ENCODE measurements around the gene KCNS1. TPM values are rescaled to one million over a fixed set of nuclear protein-coding genes. Genes with fewer than 3 reads are reported as not detected.

Gene KCNS1
- total RNA-seq, 2 donors from 2014 or later = 0.70 TPM; not detected in 1

DNA sequence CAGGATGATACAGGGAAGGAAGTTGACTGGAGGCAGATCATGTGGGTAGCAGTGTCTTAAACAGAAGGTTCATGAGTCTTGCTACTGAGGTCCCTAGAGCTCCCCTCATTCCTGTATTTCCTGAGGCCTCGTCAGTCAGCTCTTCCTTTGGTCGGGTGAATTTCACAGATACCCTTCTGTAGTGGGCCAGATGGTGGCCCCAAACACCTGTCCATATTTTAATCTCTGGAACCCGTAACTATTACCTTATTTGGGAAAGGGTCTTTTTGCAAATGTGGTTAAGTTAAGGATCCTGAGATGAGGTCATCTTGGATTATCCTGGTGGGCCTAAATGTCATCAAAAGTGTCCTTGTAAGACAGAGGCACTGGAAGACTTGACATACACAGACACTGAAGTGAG lies 9.6 kb downstream of the KCNS1 start:
- H3K36me3 Mint-ChIP-seq = peaks cover 0 to 5% of the 10 kb centered on the region in 2 donors
- ATAC-seq = no peak
- H3K9me3 Mint-ChIP-seq = no peaks in the 10 kb centered on the region

DNA sequence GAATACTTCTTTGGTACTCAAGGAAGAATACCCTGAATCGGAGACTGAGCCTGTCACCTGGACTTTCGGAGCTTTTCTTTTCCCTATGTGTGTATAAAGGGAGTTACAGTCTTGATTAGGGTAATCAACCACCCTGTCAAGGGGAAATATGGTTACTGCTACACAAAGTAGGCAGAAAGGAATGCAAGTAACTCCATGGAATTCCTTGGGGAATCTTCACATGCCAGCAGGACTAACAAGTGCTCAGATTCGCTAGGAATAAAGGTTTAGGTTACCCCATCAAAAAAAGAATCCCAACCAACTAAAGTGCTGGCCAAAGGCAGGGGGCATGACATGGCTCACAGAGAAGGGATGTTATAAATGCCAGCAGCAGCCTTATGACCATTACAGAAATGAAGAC lies 10.4 kb downstream of the KCNS1 start:
- ATAC-seq (no peak), DNase-seq (ENCODE audit: low spot score in 2 of 2) (no peak)
- Mint-ChIP-seq H3K36me3 (peaks cover 0 to 9% of the 10 kb centered on the region in 2 donors), H3K9me3 (no peaks in the 10 kb centered on the region), H3K27ac (peak overlapping the region in 1 of 2 donors; percentile 75)

More for the DNA sequence above, 9.6 kb downstream of the KCNS1 start:
- H3K27ac Mint-ChIP-seq = peak overlapping the region in 1 of 2 donors; percentile 75
- no peak for DNase-seq (ENCODE audit: low spot score in 2 of 2)

DNA sequence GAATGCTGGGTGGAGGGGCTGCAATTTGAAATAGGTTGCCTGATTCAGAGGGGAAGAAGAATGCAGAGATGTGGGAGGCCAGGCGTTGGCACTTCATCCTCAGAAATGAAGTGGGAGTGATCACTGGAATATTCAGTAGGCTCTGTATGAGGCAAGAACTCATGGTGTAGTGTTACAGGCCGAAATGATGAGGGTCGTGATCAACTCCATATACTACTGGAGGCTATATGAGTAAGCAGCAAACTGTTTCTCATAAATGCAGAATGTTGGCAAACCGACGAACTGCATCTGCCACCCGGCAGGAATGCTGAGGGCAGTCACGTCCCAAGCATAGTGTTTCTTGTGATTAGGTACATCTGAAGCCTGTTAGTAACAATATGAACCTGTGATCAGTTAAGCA lies 12.7 kb downstream of the KCNS1 start:
- Mint-ChIP-seq H3K27ac (peak overlapping the region in 1 of 2 donors; percentile 27), H3K9me3 (no peaks in the 10 kb centered on the region), H3K36me3 (peaks cover 0 to 10% of the 10 kb centered on the region in 2 donors)
- ATAC-seq (no peak), DNase-seq (ENCODE audit: low spot score in 2 of 2) (no peak)

DNA sequence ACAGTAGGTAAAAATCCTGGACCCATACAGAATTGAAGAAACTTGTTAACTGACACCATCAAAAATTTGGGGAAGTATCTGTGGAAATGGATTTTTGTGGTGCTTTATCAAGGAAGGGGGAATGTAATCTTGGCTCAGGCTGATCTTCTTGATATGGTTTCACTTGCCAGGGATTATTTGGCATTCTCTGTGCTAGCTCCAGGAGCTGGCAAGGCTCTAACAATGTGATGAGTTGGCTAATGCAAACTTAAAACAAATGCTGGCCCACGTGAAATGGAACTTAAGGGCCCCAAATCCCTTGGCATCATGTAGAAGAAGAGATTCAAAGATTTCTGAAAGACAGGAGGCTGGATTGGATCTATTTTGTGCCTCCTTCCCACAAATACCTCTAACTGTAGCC lies 13.1 kb downstream of the KCNS1 start:
- Mint-ChIP-seq H3K27ac (peak overlapping the region in 1 of 2 donors; percentile 27), H3K36me3 (peaks cover 0 to 14% of the 10 kb centered on the region in 2 donors), H3K9me3 (no peaks in the 10 kb centered on the region)
- DNase-seq (ENCODE audit: low spot score in 2 of 2) = no peak
- no peak for ATAC-seq

DNA sequence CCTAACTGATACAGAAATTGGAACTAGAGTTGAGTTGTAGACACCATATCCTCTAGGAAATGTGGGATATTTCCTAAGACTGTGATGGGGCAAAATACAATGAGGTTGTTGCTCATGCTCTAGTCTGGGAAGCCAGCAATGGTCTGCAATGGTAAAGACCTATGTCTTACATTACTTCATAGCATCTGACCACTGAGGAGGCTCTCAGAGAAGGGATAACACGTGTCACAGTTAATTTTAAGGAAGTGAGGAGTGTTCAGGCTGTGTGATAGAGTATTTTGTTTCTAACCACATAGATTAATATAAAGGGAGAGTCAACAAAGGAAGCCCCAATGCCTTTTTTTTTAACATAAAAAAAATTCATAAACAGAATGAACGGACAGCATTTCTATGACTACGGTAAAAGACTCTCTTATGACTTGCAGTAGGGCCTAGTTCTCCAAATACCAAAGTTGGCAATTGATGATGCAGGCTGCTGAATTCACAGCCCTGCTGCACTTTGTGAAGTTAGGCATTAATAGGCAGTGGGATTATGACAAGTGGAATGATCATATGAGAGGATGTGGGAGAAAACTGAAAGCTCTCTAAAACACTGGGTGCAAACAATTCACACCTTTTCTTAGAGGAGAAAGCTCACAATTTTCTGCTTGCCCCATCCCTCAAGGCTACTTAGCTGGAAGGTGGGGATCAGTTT lies 13.7 kb downstream of the KCNS1 start:
- peaks cover 0 to 17% of the 10 kb centered on the region in 2 donors for H3K36me3 Mint-ChIP-seq
- ATAC-seq = no peak
- DNase-seq (ENCODE audit: low spot score in 2 of 2) = no peak
- no peaks in the 10 kb centered on the region for H3K9me3 Mint-ChIP-seq
- peak overlapping the region; percentile 27 to 54 for H3K27ac Mint-ChIP-seq

DNA sequence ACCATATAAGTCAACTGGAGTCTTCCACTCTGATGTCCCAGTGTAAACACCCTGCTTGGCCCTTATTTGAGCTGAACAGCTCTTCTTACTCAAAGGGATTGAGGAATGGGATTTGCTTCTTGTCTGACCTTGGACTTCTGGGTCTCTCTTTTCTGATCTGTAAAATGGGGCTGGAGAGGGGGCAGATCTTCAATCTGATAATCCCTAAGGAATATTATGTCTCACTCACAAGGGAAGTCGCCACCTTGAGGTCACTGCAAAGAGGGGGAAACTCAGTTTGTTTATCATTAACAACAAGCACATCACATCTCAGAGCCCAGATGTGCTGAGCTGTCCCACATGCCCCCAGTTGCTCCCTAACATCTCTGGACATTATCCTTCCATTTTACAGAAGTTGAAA lies 15.1 kb downstream of the KCNS1 start:
- ATAC-seq = no peak
- H3K9me3 Mint-ChIP-seq = peaks cover 5% of the 10 kb centered on the region in 2 donors
- peaks cover 11 to 28% of the 10 kb centered on the region in 2 donors for H3K36me3 Mint-ChIP-seq
- DNase-seq (ENCODE audit: low spot score in 2 of 2) = no peak
- H3K27ac Mint-ChIP-seq = peak overlapping the region; percentile 14 to 44

DNA sequence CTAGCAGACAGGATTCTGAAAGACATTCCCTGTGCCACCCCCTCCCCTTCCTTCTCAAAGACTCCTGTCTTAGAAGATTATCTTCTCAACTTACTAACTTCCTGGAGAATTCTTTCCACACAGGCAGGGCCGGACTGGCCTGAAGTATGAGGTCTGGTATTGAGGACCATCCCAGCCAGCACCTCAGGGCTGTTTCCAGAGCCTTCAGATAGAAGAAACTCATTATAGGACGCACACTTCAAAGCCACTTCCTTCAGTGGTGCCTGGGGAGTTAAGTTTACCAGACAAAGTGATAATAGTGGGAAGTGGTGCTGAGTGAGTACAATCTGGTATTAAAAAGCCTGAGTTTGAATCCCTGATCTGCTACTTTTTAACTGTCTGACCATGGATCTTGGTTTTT lies 15.6 kb downstream of the KCNS1 start:
- DNase-seq (ENCODE audit: low spot score in 2 of 2) (no peak), ATAC-seq (no peak)
- Mint-ChIP-seq H3K9me3 (peaks cover 5 to 7% of the 10 kb centered on the region in 2 donors), H3K36me3 (peaks cover 16 to 34% of the 10 kb centered on the region in 2 donors), H3K27ac (peak overlapping the region; percentile 14 to 31)

DNA sequence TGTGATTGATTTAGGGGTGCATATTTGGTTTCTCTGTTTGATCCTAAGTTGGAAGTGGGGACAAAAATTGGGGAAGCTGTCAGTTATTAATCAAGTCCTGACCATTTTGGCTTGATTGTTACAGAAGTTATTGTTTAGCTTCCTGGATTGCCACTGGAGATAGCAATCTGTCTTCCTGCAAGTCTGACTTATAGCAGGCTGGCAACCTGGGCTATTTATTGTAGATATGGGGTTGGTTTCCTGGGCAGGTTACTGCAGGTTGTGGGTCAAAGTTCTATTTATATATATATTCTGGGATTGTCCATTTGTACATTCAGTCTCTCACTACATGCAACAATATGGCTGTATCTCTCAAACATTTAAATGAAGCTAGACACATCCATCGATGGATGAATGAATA lies 17.8 kb downstream of the KCNS1 start:
- ATAC-seq (no peak), DNase-seq (ENCODE audit: low spot score in 2 of 2) (no peak)
- H3K9me3 Mint-ChIP-seq = peaks cover 9 to 12% of the 10 kb centered on the region in 2 donors
- H3K27ac Mint-ChIP-seq = no peak overlapping the region
- H3K36me3 Mint-ChIP-seq = peaks cover 25 to 52% of the 10 kb centered on the region in 2 donors

DNA sequence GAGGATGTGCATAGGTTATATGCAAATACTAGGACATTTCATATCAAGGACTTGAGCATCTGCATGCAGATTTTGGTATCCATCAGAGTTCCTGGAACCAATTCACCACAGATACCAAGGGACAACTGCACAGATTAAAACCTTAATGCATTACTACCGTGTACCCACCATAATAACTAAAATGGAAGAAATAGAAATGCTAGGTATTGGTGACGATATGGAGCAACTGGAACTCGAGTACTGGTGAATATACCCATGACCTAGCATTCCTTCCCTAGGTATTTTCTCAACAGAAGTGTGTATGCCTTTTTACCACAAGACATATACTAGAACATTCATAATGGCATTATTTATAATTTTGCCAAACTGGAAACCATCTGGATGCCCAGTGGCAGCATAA lies 18.5 kb downstream of the KCNS1 start:
- Mint-ChIP-seq H3K36me3 (peaks cover 29 to 57% of the 10 kb centered on the region in 2 donors), H3K27ac (peak overlapping the region in 1 of 2 donors; percentile 85), H3K9me3 (peaks cover 9 to 12% of the 10 kb centered on the region in 2 donors)
- no peak for DNase-seq (ENCODE audit: low spot score in 2 of 2)
- no peak for ATAC-seq

DNA sequence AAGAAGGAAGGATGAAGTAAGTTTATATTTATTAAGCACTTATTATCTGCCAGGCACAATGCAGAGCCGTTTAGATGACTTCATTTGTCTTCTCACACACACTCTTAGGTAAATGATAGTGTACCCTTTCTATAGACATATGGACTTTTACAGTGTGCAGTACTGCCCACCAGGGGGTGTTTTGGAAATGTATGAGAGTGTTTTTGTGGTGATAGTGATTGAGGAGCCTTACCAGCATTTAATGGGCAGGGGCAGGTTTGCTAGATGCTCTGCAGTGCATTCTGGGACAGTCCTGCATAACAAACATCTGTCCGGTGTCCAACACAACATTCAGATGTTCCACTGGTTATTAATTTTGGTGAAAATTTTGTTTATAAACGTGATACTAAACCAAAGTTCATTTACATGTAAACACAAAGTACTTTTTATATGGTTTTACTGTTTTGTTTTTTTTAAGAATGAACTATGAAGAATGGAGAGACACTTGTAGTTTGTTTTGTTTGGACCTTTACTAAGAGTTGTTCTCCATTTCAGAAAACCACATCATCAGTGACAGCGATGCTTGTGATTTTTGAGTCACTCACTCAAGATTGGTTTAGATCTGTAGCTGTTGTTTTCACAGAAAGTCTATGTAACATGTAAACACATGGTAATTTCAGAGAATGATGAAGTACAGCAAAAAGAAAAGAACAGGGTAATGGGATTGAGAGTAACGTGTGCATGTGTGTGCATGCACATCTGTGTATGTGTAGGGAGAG lies 19.9 kb downstream of the KCNS1 start:
- DNase-seq (ENCODE audit: low spot score in 2 of 2) (no peak), ATAC-seq (peak in 1 of 2 donors; percentile 37)
- Mint-ChIP-seq H3K9me3 (peaks cover 9 to 12% of the 10 kb centered on the region in 2 donors), H3K27ac (peak overlapping the region; percentile 1), H3K36me3 (peaks cover 41 to 62% of the 10 kb centered on the region in 2 donors)

DNA sequence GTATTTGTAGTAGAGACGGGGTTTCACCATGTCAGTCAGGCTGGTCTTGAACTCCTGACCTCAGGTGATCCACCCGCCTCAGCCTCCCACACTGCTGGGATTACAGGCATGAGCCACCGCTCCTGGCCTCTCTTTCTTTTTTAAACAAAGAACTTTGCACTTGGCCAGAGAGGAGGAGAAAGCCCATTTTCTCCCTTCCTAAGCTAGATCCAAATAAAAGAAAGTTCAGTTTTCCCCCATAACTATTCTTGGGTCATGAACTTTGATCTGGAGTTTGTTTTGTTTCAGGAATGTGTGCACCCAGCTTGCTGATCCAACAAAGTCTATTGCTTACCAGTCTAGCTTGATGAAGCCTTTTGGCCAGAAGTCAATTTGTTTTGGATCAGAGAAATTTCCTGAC lies 23.4 kb downstream of the KCNS1 start:
- DNase-seq (ENCODE audit: low spot score in 2 of 2) (no peak), ATAC-seq (no peak)
- H3K27ac Mint-ChIP-seq = peak overlapping the region in 1 of 2 donors; percentile 77
- H3K9me3 Mint-ChIP-seq = peaks cover 9 to 12% of the 10 kb centered on the region in 2 donors
- peaks cover 46 to 60% of the 10 kb centered on the region in 2 donors for H3K36me3 Mint-ChIP-seq

DNA sequence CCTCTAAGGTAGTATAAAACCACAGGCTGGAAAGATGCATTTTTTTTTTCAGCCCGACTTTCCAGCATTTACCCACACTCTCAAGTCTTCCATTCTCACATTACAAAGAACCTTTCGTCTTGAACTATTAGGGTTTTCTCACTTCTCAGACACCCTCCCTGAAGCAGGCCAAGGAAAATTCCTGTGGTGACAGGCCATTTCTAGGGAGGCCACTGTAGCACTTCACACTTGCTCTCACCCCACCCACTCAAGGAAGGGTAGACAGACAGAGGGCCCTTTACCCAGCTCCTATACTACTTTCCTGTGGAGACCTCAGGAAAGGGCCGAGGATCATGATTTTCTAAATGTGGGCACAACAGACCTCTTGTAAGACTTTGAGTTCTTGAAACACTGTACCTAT lies 27.7 kb downstream of the KCNS1 start:
- H3K27ac Mint-ChIP-seq = peak overlapping the region; percentile 3 to 20
- no peaks in the 10 kb centered on the region for H3K9me3 Mint-ChIP-seq
- DNase-seq (ENCODE audit: low spot score in 2 of 2) (no peak), ATAC-seq (no peak)
- H3K36me3 Mint-ChIP-seq = peaks cover 21 to 45% of the 10 kb centered on the region in 2 donors

DNA sequence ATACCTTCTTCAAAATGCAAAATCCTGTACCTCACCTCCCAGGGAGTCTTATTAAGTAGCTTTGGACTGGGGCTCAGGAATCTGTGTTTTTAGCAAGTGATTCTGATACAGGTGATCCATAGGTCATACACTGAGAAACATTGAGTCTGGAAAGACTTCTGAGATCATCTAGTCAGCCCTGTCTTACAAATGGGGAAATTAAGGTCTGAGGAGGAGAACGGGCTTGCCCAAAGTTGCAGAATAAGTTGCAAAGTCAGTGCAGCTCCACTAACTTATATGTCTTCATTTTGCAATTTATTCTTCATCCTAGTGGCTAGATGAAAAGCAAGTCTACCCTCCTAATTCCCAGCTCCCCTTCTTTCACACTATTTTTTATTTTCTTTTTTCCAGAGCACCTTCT lies 28.9 kb downstream of the KCNS1 start:
- ATAC-seq = no peak
- DNase-seq (ENCODE audit: low spot score in 2 of 2) = no peak
- peaks cover 14 to 43% of the 10 kb centered on the region in 2 donors for H3K36me3 Mint-ChIP-seq
- no peak overlapping the region for H3K27ac Mint-ChIP-seq
- no peaks in the 10 kb centered on the region for H3K9me3 Mint-ChIP-seq

DNA sequence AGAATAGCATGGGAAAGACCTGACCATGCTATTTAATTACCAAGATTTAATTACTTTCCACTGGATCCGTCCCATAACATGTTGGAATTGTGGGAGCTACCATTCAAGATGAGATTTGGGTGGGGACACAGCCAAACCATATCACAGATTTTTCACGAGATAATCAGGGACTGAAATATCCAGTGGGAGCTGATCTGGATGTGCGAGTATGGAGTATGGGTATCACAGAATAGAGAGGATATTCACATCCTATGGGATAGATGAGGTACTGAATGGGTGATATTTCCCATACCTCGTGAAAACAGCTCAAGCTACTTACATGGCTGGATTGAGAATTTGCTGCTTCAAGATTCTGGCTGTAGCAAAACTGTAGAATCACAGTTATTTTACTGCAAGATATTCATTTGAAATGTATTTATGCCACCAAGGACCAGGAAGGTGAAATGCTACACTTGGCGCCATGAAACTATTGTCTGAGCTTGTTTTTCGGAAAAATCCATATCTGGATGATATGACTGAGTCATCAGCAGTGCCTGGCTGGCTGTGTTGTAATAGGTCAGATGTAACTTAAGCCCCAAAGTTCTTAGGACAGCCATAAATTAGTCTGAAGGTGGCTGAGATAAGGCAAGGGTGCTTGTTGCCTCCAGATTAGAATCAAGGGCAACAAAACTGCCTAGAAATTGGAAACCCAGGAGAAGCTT lies 29.8 kb downstream of the KCNS1 start:
- DNase-seq (ENCODE audit: low spot score in 2 of 2) = no peak
- no peaks in the 10 kb centered on the region for H3K9me3 Mint-ChIP-seq
- H3K36me3 Mint-ChIP-seq = peaks cover 6 to 42% of the 10 kb centered on the region in 2 donors
- ATAC-seq = no peak
- peak overlapping the region; percentile 16 to 27 for H3K27ac Mint-ChIP-seq

DNA sequence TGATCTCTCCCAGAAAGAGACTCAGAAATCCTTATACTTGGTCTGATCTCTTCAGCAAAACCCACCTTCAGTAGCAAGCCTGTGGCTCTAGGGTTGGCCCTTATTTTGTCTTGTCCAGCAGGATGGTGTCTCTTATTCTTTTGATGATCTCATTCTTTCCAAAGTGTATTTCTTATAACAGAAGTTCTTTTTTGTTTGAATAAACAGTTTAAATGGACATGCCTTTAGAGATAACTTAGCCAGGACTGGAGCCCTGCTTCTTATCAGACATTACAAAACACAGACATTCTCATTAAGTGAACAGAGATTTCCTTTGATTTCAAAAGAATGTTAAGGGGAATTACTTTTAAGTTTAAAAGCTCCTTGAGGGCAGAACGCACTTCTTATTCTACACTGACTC lies 31.7 kb downstream of the KCNS1 start:
- ATAC-seq (no peak), DNase-seq (ENCODE audit: low spot score in 2 of 2) (no peak)
- Mint-ChIP-seq H3K9me3 (no peaks in the 10 kb centered on the region), H3K27ac (peak overlapping the region; percentile 16 to 38), H3K36me3 (peaks cover 0 to 39% of the 10 kb centered on the region in 2 donors)

DNA sequence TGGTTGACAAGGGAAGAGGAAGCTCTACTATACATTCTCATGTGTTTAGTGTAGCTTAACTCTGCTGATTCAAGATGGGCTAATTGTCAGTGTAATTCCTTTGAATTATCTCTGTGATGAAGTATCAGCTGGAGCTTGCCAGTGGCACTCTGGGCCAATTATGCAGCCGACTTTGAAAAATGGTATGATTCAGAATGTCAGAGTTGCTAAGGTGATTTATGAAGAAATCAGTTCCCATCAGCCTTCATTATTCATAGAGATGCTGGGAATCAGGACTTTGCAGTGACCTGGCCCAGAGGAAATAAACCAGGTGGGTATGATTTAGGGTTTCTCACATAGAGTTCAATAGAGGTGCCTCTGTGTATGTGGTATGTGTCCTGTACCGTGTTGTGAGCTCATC lies 33.4 kb downstream of the KCNS1 start:
- DNase-seq (ENCODE audit: low spot score in 2 of 2) (no peak), ATAC-seq (no peak)
- Mint-ChIP-seq H3K9me3 (no peaks in the 10 kb centered on the region), H3K36me3 (peaks cover 0 to 48% of the 10 kb centered on the region in 2 donors), H3K27ac (peak overlapping the region in 1 of 2 donors; percentile 33)

DNA sequence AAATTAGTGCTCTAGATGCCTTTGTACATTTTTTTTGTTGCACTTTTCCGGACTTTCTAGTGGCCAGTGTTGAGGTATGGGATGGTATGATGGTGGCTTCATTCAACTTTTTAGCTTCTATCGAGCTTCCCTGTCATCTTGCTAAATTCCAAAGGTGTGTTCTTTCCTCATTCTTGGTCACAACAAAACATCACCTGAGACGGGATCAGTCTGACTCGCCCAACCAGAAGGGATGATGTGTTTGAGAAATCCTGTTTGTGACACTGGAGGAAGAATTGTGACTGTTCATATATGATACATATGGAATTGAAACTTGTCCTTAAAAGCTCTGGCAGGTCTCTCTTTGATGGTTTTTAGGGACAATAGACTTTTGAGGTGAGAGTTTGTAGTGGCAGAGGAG lies 33.8 kb downstream of the KCNS1 start:
- DNase-seq (ENCODE audit: low spot score in 2 of 2) (no peak), ATAC-seq (peak in 1 of 2 donors; percentile 22)
- Mint-ChIP-seq H3K9me3 (no peaks in the 10 kb centered on the region), H3K27ac (peak overlapping the region; percentile 33 to 73), H3K36me3 (peaks cover 0 to 48% of the 10 kb centered on the region in 2 donors)
